ENCODE data around the gene GP9.
"Not testable (repeated sequence)": the region's sequence is repeated elsewhere in the genome, so short reads cannot be mapped to it uniquely, and the experiment has no call there.

The GP9 gene

DNA sequence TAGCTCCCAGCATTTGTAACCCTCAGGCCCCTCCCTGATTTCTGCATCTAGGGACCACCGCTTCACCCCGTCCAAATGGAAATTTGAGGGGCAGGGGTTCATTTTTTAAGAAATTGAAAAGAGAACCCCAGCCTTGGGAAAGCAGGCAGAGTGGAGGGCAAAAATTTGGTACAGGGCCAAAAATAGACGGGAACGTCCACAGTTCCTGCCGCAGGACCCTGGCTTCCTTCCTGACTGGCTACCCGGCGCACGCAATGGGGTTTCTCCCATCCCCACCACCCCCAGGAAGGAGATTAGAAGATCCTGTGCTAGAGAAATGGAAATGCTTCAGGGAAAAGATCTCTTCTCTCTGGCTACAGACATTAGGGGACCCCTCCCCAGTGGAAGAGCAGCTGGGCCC, 20.9 kb downstream of the GP9 start:
- no peak for DNase-seq

DNA sequence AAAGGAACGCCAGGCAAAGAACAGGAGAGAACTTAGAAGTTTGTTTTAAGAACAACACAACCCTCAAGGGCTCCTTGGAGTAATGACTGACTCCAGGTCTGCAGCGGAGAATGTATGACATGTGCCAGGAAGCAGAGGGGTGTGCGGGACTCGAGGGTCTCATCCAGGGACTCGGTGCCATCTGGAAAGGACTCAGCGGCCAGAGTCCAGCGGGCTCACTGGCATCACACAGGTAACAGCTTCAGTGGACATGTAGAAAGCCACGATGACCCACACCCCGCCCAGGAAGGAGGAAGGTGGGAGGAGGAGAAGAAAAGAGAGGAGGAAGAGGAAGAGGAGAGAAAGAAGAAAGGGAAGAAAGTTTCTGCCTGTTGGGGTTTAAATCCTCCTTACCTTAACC, 21.4 kb downstream of the GP9 start:
- DNase-seq, result no peak

DNA sequence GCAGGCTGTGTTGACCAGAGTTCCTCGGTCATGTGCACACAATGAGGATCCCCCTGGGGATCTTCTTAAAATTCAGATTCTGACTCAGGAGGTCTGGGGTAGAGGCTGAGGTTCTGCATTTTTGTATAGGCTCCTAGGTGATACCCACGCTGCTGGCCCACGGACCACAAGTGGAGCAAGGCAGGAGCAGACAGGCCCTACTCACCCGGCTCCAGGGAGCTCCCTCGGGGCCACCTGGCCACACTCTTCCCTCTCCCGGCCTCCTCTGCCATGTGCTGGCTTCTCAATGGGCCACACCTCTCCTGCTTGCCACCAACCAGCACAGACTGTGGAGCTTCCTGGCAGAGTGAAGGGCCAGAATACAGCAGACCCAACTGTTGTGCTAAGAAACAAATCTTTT, 23.9 kb downstream of the GP9 start:
- DNase-seq, result no peak

DNA sequence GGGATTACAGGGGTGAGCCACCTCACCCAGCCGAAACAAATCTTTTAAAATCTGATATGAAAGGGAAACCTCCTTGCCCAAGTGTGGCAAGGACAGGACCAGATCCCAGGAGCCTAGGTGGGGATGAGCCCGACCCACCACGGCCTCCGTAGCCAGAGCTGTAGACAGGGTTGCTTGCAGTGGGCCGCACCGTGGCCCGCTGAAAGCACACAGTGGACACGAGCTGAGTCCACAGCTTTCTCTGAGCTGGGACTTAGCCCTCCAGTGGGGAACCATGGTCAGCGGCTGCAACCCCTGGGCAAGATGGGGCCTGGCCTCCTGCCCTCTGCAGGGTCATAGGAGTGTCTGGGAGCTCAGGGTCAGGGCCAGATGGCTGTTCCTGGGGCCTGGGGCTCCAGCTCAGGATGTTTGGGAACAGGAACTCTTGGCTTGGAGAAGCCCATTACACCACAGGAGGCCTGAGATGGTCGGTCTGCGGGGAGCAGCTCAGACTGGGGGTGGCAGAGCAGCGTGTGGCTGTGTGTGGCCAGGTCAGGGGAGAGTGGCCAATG, 24.7 kb downstream of the GP9 start:
- no peak for DNase-seq

DNA sequence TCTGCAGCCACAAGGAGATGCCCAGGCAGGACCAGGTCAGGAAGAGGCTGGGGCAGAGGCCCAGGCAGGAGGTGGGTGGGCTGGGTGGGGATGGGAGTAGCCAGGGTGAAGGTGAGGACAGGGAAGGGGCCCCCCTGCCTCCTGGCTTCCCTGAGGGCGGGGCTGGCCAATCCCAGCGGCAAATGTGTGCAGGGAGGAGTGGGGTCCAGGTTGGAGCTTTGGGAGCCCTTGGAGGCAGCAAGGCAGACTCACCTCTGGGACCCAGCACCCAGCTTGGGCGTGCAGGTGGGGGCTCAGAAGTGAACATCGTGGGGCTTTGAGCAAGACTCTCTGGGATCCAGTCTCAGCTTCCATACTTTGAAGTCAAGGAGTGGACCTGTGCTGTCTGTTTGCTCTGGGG, 25.2 kb downstream of the GP9 start:
- DNase-seq, result no peak

DNA sequence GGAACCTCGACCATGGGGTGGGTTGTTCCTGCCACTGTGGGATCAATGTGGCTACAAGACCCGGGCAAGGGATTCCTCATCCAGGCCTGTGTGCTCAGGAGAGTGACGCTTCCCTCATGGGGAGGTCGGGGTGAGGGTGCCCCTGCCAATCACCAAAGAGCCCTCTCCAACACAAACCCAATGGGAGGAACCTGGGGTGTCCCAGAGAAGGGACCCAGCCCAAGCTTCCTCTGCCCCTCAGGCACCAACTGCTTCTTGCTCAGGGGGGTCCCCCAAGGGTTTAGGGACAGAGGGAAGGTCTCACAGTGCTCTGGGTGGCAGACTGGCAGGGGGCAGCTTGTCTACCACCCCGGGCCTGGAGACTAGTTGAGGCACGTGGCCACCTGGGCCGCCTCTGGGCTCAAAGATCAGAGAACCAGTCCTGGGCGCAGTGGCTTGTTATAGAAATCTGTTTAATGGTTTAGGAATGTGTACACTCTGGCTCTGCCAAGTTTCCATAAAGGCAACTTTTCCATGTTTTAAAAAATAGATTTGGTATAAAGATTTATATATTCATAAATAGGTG, 26.6 kb downstream of the GP9 start:
- no peak for DNase-seq

DNA sequence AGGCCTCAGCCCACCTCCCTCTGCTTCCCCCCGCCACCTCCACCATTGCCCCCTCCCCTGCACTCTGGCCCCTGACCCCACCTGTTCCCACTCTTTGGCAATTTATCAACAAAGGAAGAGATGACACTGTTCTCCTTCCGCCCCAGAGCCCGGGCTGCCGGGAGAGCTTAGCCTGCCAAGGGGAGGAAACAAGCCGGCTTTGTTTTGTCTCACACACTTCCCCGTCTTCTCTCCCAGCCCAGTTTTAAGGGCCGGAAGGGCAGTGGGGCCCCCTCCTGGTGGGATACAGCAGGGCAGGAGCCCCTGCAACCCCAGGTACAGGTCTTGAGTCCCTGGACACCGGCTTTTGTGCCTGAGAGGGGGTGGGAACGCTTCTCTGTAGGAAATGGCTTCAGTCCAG, 27.3 kb downstream of the GP9 start:
- DNase-seq, result not testable (repeated sequence)

DNA sequence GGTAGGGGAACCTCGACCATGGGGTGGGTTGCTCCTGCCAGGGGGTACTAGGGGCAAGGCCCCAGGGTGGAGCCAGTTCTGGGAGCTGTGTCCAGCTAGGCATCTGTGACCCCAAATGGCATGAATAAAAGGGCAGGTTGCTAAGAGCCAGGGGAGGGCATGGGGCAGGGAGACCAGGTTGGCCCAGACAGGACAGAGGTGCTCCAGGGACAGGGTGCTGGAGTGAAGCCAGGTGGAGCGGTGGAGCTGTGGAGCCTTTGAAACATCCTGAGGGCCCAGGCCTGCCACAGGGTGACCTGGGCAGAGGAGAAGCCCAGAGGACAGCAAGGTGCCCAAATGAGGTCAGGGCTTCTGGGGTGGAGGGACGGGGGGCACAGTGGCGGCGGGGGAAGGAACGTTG, 27.7 kb downstream of the GP9 start:
- DNase-seq, result not testable (repeated sequence)

DNA sequence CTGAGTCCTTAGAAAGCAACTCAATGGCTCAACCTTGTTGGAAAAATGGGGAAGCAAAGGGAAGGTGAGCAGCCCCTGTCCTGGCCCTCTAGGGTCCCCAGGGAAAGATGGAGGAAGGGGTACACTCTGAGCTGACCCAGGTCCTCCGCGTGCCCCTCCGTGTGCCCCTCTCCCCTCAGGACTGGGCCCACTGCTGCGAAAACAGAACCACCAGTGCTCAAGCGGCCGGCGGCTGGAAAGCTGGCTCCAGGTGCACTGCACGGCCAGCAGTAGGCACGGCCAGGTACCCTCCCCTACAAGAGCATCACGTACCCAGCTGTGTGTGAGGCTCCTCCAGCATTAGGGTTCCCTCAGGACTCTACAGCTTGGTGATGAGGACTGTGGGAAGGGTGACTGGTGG, 34.7 kb downstream of the GP9 start:
- DNase-seq, result no peak

DNA sequence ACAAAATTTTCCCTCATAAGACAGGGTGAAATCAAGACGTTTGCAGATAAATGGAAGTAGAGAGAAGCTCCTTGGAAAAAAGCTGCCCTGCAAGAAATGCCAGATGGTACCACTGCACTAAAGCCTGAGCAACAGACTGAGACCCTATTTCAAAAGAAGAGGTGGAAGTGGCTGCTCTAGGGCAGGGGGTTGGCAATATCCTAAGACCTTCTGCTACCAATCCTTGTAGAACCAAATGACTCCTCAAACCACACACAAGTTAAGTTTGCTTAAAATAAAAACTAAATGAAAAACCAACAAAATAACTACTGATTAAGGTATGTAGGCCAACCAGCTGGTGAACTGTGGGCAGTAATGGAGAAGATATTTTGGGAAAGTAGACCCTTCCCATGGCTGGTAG, 39.7 kb downstream of the GP9 start:
- DNase-seq, result peak; percentile 16

DNA sequence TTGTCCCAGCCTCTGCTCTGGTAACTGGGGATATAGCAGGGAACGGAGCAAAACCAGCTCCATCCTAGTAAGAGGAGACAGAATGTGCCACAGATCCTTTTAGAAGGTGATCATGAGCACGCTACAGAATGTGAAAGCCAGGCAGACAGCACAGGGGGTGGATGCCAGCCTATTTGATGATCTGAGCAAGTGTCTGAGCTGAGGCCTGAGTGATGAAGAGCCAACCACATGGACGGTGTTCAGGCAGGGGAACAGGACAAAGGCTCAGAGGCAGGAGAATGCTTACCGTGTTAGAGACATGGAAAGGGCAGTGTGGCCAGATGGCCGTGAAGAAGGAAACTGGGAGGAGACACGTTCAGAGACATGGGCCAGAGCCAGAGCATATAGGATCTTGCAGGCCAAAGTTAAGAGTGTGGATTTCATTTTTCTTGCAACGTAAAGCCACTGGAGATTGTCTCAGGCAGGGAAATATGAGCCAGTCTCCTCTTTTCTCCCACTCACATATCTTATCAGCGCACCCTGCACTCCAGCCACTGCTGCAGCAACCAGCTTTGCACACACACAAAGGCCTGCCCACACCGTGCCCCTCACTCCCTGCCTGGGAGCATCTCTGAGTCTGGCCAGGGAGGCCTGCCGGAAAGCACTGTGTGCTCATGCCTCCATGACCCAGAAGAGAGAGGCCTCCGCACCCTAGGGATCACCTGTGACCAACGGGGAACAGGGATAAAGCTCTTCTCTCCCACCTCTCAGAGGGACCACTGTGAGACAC, 41.0 kb downstream of the GP9 start:
- no peak for DNase-seq

DNA sequence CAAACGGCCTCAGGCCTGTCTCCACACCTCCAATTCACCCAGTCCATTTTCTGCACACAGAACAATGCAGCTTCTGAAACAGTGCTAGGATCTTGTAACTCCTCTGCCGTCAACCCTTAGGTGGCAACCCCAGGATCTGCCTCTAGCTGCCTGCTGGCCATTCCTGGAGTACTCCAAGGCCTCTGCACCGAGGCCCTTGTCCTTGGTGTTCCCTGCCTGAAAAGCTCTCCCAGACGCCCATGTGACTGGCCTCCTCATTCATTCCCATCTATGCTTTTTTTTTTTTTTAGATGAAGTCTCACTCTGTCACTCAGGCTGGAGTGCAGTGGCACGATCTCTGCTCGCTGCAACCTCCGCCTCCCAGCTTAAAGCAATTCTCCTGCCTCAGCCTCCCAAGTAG, 42.7 kb downstream of the GP9 start:
- no peak for DNase-seq

DNA sequence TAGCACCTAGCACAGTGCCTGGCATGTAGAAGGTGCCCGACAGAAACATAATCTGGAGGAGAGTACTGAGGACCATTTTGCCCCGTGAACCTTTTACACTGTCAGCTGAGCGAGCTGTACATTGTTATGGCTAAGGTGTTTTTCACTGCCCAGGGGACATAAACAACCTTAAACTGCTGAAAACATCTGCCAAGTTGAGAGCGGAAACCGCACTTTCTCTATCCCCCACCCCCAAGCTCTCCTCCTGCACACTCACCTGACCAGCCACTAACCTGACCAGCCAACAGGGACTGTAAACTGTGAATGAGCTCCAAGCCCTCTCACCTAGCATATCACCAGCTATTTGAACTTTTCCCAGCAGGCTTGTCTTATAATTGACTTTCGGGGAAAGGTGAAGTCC, 43.5 kb downstream of the GP9 start:
- DNase-seq, result no peak

DNA sequence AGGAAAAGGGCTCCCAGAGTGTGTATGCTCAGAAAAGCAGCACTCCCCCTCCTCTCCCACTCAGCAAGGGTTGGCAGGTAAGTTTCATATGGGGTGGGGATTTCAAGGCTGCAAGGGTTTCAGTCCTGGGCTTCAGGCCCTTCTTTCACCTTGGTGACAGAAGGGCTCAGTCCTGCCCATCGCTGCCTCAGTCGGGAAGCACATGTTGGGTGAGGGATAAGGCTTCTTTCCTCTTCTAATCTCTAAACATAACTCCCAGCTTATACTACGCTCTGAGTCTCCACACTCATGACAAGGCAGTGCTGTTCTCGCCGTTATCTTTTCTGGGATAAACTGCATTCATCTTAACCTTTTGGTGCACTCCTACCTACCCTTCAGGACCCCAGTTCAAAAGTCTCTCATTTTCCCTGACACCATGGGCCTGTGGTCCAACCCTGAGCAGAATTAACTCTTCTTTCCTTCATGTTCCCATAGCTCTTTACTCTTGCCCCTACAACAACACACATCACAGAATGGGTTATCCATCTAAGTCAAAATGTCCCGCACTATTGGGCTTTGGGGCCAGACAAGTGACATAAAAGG, 44.0 kb downstream of the GP9 start:
- no peak for DNase-seq

DNA sequence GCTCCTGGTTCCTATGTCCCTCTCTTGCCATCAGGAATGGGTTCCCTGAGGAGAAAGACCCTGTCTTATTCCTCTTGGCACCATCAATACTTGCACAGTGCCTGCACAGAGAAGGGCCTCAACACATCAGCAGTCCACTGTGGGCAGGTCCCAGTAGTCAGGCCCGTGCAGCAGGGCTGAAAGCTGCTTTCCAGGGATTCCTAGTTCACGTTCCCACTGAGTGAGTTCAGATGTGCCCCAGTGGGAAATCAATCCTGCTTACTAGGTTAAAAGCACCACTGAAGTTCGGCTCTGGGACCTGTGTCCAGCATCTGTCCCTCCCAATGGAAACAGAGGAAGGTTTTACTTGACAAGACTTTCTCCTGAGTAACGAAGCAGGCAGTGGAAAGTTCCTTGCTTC, 45.3 kb downstream of the GP9 start:
- DNase-seq, result no peak

DNA sequence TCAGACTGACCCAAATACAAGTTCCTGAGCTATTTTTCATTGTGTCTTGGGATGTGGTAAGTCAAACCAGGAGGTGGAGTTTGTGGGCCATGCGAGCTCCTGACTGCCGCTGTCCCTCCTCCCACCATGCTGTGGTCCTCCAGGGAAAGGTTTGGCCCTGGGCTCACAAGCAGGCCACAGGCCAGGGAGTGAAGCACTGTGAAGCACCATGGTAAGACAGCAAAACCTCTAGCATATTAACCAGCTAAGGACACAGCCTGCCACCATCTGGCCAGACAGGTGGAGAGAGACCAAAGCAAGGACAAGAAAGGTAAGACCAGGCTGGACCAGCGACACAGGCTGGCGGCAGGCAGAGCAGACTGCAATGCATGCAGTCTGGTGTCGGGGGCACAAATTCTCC, 45.7 kb downstream of the GP9 start:
- no peak for DNase-seq

DNA sequence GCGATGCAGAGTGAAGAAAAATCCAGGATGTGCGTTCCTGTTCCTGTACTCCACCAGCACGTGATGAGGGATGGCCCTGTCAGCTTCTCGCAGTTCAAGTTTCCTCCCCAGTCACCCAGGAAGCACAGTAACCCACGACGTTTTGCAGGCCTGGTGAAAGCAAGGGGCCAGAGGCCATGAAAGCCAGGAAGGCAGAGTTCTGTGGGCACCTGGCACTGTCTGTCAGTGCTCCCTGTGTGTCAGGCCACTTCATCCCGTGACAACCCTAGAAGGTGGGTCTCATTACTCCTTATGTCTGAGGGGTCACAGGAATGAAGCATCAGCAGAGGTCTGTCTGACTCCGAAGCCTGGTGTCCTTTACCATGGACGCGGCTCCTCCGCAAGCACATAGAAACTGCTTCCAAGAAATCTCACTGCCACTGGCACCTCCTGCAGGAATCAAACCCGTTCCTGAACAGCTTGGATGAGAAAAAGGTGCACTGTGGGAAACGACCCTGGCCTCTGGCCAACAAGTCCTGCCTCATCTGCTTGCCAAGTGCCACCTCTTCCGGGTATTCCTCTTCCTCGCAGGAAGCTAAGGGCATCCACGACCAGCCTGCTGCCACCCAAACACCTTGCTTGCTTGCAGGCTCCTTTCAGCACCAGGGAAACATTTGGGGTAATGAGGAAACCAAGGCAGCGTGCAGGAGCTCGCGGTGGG, 46.4 kb downstream of the GP9 start:
- DNase-seq, result peak; percentile 18

DNA sequence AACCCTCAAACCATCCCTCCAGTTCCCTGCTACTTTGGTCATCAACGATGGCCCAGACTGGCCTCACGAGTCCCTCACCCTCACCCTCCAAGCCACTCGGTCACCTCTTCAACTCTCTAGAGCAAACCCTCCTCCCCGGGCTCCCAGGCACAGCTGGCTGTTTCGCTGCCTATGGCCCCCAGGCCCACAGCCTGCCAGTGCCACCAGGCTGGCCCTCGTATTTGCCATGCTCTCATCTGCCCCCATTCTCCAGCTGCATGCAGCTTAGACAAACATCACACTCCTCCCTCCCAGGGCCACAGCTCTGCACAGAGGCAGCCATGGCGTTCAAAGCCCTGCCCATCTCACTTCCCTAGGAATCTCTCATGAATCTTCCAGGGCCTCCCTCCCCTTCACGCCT, 47.2 kb downstream of the GP9 start:
- DNase-seq, result no peak

DNA sequence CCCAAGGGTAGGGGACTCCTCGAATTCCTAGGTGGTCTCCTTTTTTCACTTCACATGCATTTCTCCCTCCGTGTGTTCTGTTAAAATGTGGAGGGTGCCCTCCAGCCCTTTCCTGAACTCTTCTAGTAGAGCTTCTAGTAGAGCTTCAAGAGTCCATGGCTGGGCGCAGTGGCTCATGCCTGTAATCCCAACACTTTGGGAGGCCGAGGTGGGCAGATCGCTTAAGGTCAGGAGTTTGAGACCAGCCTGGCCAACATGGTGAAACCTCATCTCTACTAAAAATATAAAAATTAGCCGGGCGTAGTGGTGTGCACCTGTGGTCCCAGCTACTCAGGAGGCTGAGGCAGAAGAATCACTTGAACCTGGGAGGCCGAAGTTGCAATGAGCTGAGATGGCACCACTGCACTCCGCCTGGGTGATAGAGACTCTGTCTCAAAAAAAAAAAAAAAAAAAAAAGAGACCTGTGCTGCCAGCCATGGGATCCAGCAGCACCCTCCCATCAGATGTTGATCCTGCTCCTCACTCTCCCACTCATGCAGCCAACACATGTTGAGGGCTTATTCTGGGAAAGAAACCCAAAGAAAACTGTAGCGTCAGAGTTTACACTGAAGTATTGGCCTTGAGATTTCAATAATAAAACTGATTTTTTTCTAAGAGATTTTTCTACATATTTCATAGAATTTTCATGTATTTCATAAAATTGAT, 50.6 kb downstream of the GP9 start:
- DNase-seq, result not testable (repeated sequence)
